K562 (cell line): ENCODE measurements around the gene MARS1. TPM values are rescaled to one million over a fixed set of nuclear protein-coding genes. Genes with fewer than 3 reads are reported as not detected.
A peak's percentile ranks its signal among the peaks of the same experiment; 100 is the strongest.

Source experiments
- AFF1 ChIP-seq, 2 experiments: fragments of 450-650 bp; IDR thresholded peaks; 2 replicates each; pipeline ENCODE4 v1.6.1; 2018; ENCODE audit warnings: mild to moderate bottlenecking in 2 of 2, low read depth in 1 of 2; ENCODE audit not compliant: partially characterized antibody in 2 of 2
- ARHGAP35 ChIP-seq: fragments of 450-650 bp; IDR thresholded peaks from 2 replicates; pipeline ENCODE4 v1.6.1; 2018; ENCODE audit not compliant: partially characterized antibody
- ATF6 ChIP-seq: sonication (generic); formaldehyde crosslinking; IDR thresholded peaks from 2 replicates; pipeline ENCODE4 v1.4.0; 2020; ENCODE audit warnings: mild to moderate bottlenecking, missing genetic modification reagents
- CBFA2T3 ChIP-seq: fragments of 450-650 bp; IDR thresholded peaks from 2 replicates; pipeline ENCODE4 v1.6.1; 2017
- CHD1 ChIP-seq: fragments of 200-600 bp; sonication (generic); IDR thresholded peaks from one replicate; pipeline ENCODE4 v1.6.1; 2012; ENCODE audit warnings: mild to moderate bottlenecking, moderate library complexity, low read length, inconsistent platforms
- ELF1 ChIP-seq: fragments of 200-800 bp; sonication (Bioruptor generic); IDR thresholded peaks from 2 replicates; pipeline ENCODE4 v1.6.1; 2016; ENCODE audit warnings: missing genetic modification characterization, missing compliant biosample characterization
- ELF4 ChIP-seq: fragments of 450-650 bp; formaldehyde crosslinking; IDR thresholded peaks from 2 replicates; pipeline ENCODE4 v1.4.0; 2022; ENCODE audit warnings: missing genetic modification characterization
- ESRRA ChIP-seq: fragments of 450-650 bp; IDR thresholded peaks from 2 replicates; pipeline ENCODE4 v1.6.1; 2014; ENCODE audit warnings: low read depth, mild to moderate bottlenecking, moderate library complexity, borderline replicate concordance
- HDAC6 ChIP-seq: IDR thresholded peaks from 2 replicates; pipeline ENCODE4 v1.6.1; 2012; ENCODE audit warnings: low read depth, mild to moderate bottlenecking, control low read depth, inconsistent platforms, low read length, moderate library complexity
- IRF1 ChIP-seq: sonication (generic); formaldehyde crosslinking; IDR thresholded peaks from 2 replicates; pipeline ENCODE4 v1.8.0; 2022; ENCODE audit warnings: missing genetic modification reagents, mild to moderate bottlenecking, borderline replicate concordance
- L3MBTL2 ChIP-seq: fragments of 450-650 bp; IDR thresholded peaks from 2 replicates; pipeline ENCODE4 v1.6.1; 2016; ENCODE audit warnings: mild to moderate bottlenecking, moderate library complexity
- RBM25 ChIP-seq: fragments of 200-400 bp; formaldehyde crosslinking; IDR thresholded peaks from 2 replicates; pipeline ENCODE4 v1.6.1; 2018; ENCODE audit warnings: low read length, low read depth, moderate library complexity; ENCODE audit not compliant: severe bottlenecking
- RUNX1 ChIP-seq: sonication (generic); IDR thresholded peaks from 2 replicates; pipeline ENCODE4 v1.6.1; 2016; ENCODE audit warnings: antibody characterized with exemption, low read depth
- SP2 ChIP-seq: IDR thresholded peaks from 2 replicates; pipeline ENCODE4 v1.6.1; 2011; ENCODE audit warnings: mild to moderate bottlenecking, low read depth, low read length, moderate library complexity; ENCODE audit not compliant: poor library complexity, severe bottlenecking; ENCODE audit errors: extremely low read depth
- SUPT5H ChIP-seq: fragments of 450-650 bp; IDR thresholded peaks from 2 replicates; pipeline ENCODE4 v1.6.1; 2016
- TSHZ1 ChIP-seq: fragments of 250-450 bp; sonication (Bioruptor Pico); IDR thresholded peaks from 2 replicates; pipeline ENCODE4 v1.4.0; 2020; ENCODE audit warnings: mild to moderate bottlenecking, moderate library complexity
- ZNF445 ChIP-seq: fragments of 250-450 bp; sonication (Bioruptor Pico); IDR thresholded peaks from 2 replicates; pipeline ENCODE4 v1.4.0; 2020; ENCODE audit warnings: low read depth, mild to moderate bottlenecking, moderate library complexity
- polyA plus RNA-seq, 8 experiments: library from polyadenylated mRNA; depleted of rRNA in 4 of 8; stranded (reverse) in 5 of 8; unstranded in 3 of 8; fragments of >200 nt; fragmentation: Nextera tagmentation in 2 of 8; fragmentation: Illumina TruSeq in 1 of 8; extraction: Ambion mirVana in 2 of 8; extraction: Trizol in 1 of 8; gene quantifications; 2 replicates each; pipeline versions ENCODE4 v1.2.1 to v1.2.3, GENCODE V29; 2011 to 2014; ENCODE audit warnings: inconsistent platforms in 1 of 8, missing spikeins in 1 of 8
- total RNA-seq, 7 experiments: library from RNA; depleted of rRNA in 6 of 7; stranded (reverse); fragments of >200 nt in 6 of 7; fragmentation: Illumina TruSeq in 2 of 7; extraction: Trizol in 2 of 7; gene quantifications; 2 replicates each; pipeline versions ENCODE4 v1.2.1 to v1.2.3, GENCODE V29; 2011 to 2021; ENCODE audit warnings: low replicate concordance in 1 of 7

The MARS1 gene
- total and polyA plus RNA-seq, 9 of the 15 experiments (the other 6 are each of a cell fraction or from before 2014, with no cell fraction given): 117 to 382 (median 220) TPM

- TF ChIP-seq ZNF445 (CRISPR knock-in tag) (no peak), ATF6 (CRISPR knock-in tag) (no peak), HDAC6 (no peak), ESRRA (peak; percentile 76), RUNX1 (0 out of 2 replicates have a peak, but pooled peaks have one; percentile 29), TSHZ1 (CRISPR knock-in tag) (no peak), SP2 (peak; percentile 52), CHD1 (peak; percentile 53), ARHGAP35 (no peak), IRF1 (CRISPR knock-in tag) (0 out of 2 replicates have a peak, but pooled peaks have one; percentile 22), RBM25 (peak; percentile 68), ELF1 (tag) (peak; percentile 100), AFF1 (IDR thresholded peaks at IDR 0.05; ENCODE audit: low read depth in 1 of 2, partially characterized antibody in 2 of 2) (peak; percentile 86 to 96), CBFA2T3 (no peak), L3MBTL2 (no peak), ELF4 (no peak), SUPT5H (peak; percentile 99)
Observed at GRCh38 chr12:57520053-57520818, 32.4 kb downstream of the MARS1 start, which contains the start of gene DDIT3 (continued).
